Mucosa of descending colon (tissue), 3 donors: ENCODE results near the gene MRPL52. TPM values are rescaled to one million over a fixed set of nuclear protein-coding genes. Genes with fewer than 3 reads are reported as not detected.
A peak's percentile ranks its signal among the peaks of the same experiment; 100 is the strongest.
"Not testable (repeated sequence)": the region's sequence is repeated elsewhere in the genome, so short reads cannot be mapped to it uniquely, and the experiment has no call there.

Experiments
- ATAC-seq: fragments of 200-7000 bp; cut with Tn5 transposase; one replicate; pipeline ENCODE4 v1.9.1; 2020; ENCODE audit warnings: mild to moderate bottlenecking, moderate library complexity
- DNase-seq, 3 donors: peaks; one replicate each; pipeline ENCODE4 v3.0.0-alpha.2; 2020
- H3K36me3 ChIP-seq: fragments of 200-600 bp; one replicate; pipeline ENCODE4 v1.8.0; 2021; ENCODE audit warnings: low read depth, mild to moderate bottlenecking
- H3K4me1 ChIP-seq: fragments of 200-600 bp; one replicate; pipeline ENCODE4 v1.8.0; 2021; ENCODE audit warnings: low read depth, mild to moderate bottlenecking
- H3K4me3 ChIP-seq: fragments of 200-600 bp; one replicate; pipeline ENCODE4 v1.8.0; 2021; ENCODE audit warnings: mild to moderate bottlenecking
- H3K9me3 ChIP-seq: fragments of 200-600 bp; one replicate; pipeline ENCODE4 v1.8.0; 2021; ENCODE audit warnings: mild to moderate bottlenecking
- intact Hi-C, 2 donors: fragments of 100-400 bp; cut with DNase I in 1 of 2; cut with micrococcal nuclease in 1 of 2; formaldehyde crosslinking; loops; one replicate each; pipeline versions ENCODE4 v1.11.0 to v1.11.1; 2022; cut with DNase I, micrococcal nuclease
- total RNA-seq, 3 donors: library from RNA; stranded (reverse); fragmentation: NEBNext Ultra II Directional in 2 of 3; extraction: Animal tissue kit (Norgen Biotek cat#: 25700) in 2 of 3; gene quantifications; one replicate each; pipeline versions ENCODE4 v1.2.1 to v1.2.4, GENCODE V29; 2021 to 2023
- TF ChIP-seq, protein P1 (sequence below): fragments of 200-600 bp; IDR thresholded peaks from one replicate; pipeline ENCODE4 v1.8.0; 2022; ENCODE audit warnings: antibody characterized with exemption, mild to moderate bottlenecking
- donor health status: DM: no; HTN: no; CAD: no; lungs with moderate emphysema.
- donor health status: DM: no; HTN: no; CAD: no.
- donor health status: DM: no; HTN: yes; CAD: no.

MRPL52 gene
- total RNA-seq, 3 donors from 2014 or later, result 59.1 to 79.1 (median 64.5) TPM

DNA sequence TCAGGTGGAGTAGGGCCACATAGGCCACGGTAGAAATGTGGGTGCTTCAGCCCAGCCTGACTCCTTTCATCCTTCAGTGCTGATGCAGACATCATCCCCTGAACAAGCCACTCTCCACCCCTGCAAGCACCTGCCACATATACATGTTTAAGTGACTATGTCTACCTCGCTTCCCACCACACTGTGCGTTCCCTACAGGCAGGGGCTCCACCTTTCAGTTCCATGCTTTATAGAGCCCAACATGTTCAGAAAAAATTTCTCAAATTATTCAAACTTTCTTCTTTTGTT is 26.1 kb upstream of the MRPL52 start:
- intact Hi-C loops, result no loop called here
- Histone ChIP-seq H3K4me1 (peaks cover under 1% of the 10 kb centered on the region), H3K36me3 (no peaks in the 10 kb centered on the region), H3K9me3 (no peaks in the 10 kb centered on the region), H3K4me3 (no peak overlapping the region)
- ATAC-seq (no peak), DNase-seq (no peak)
- TF ChIP-seq, protein P1, sequence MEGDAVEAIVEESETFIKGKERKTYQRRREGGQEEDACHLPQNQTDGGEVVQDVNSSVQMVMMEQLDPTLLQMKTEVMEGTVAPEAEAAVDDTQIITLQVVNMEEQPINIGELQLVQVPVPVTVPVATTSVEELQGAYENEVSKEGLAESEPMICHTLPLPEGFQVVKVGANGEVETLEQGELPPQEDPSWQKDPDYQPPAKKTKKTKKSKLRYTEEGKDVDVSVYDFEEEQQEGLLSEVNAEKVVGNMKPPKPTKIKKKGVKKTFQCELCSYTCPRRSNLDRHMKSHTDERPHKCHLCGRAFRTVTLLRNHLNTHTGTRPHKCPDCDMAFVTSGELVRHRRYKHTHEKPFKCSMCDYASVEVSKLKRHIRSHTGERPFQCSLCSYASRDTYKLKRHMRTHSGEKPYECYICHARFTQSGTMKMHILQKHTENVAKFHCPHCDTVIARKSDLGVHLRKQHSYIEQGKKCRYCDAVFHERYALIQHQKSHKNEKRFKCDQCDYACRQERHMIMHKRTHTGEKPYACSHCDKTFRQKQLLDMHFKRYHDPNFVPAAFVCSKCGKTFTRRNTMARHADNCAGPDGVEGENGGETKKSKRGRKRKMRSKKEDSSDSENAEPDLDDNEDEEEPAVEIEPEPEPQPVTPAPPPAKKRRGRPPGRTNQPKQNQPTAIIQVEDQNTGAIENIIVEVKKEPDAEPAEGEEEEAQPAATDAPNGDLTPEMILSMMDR, result no peak

DNA sequence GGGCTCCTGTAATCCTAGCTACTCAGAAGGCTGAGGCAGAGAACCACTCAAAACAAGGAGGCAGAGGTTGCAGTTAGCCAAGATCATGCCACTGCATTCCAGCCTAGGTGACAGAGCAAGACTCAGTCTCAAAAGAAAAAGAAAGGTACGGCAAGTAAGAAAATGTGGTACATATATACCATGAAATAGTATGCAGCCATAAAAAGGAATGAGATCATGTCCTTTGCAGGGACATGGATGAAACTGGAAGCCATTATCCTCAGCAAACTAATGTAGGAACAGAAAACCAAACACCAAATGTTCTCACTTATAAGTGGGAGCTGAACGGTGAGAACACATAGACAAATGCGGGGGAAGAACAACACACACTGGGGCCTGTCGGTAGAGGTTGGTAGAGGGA is 24.5 kb upstream of the MRPL52 start:
- H3K4me1 ChIP-seq, DNase-seq, H3K36me3 ChIP-seq, H3K9me3 ChIP-seq, ATAC-seq, intact Hi-C loops, H3K4me3 ChIP-seq: not testable (repeated sequence)

DNA sequence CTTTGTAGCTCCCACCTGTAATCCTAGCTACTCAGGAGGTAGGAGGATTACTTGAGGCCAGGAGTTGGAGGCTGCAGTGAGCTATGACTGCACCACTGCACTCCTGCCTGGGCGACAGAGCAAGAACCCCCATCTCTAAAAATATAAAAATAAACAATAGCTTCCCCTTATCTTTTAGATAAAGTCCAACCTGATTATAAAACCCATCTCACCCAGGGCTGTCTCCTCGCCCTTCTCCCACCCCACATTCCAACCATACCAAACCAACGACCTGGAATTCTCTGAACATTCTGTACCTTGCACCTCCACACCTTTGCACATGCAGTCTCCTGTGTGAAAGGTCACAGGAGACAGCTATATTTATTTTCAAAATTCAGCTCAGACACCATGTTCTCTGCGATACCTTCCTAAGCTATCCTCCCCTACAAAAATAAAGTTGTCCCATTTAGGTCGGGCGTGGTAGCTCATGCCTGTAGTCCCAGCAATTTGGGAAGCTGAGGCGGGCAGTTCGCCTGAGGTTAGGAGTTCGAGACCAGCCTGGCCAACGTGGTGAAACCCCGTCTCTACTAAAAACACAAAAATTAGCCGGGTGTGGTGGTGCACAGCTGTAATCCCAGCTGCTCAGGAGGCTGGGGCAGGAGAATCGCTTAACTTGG is 22.1 kb upstream of the MRPL52 start:
- H3K4me3 ChIP-seq, result no peak overlapping the region

DNA sequence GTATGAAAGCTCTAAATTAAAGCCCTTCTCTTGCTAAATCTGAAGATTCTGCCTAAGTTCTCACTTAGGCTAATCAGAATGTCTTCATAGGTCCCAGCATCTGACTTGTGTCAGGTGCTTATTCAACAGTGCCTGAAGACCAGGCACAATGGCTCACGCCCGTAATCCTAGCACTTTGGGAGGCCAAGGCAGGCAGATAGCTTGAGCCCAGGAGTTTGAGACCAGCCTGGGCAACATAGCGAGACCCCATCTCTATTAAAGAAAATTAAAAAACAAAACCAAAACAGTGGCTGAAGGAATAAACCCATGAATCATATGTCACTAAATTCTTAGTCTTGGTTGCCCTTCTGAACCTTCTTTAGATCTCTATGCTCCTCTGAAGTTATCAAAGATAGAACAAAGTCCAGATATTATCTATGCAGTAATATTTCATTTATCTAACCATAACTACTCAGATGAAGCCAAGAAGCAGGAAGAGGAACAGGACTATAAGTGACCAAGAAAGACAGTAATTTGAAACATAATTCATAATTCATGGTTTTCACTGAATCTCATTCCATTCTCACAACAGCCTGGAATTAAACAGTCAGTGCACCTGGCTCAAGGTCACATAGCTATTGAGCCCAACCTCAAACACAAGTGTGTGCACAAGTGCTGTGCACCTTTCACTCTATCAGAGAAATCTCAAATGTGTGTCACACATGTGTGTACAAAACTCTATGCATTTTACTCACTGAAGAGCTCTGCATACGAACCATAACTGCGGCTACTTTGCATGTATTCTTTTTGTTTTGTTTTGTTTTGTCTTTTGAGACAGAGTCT is 21.1 kb upstream of the MRPL52 start:
- Histone ChIP-seq H3K4me3 (no peak overlapping the region), H3K4me1 (peaks cover 3% of the 10 kb centered on the region), H3K9me3 (no peaks in the 10 kb centered on the region), H3K36me3 (no peaks in the 10 kb centered on the region)
- TF ChIP-seq, protein P1, result no peak
- no peak for DNase-seq
- ATAC-seq, result no peak
- intact Hi-C loops, result no loop called here

More for the DNA sequence above, 22.1 kb upstream of the MRPL52 start:
- intact Hi-C loops, result no loop called here
- H3K9me3 ChIP-seq, result no peaks in the 10 kb centered on the region
- DNase-seq (no peak), ATAC-seq (peak; percentile 49)
- H3K4me1 ChIP-seq, result peaks cover 3% of the 10 kb centered on the region
- TF ChIP-seq, protein P1, result no peak
- no peaks in the 10 kb centered on the region for H3K36me3 ChIP-seq

DNA sequence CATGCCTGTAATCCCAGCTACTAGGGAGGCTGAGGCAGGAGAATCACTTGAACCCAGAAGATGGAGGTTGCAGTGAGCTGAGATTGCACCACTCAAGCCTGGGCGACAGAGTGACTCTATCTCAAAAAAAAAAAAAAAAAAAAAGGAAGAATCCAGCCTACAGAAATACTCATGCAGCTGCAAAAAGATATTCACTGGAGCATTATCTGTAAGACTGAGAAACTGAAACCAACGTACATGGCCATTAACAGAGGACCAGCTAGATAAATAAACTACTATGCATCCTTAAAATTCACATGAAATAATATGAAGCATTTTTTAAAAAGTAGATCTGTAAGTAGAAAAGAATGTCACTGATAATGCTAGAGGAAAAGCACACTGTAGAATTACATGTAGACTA is 18.0 kb upstream of the MRPL52 start:
- H3K9me3 ChIP-seq, result no peaks in the 10 kb centered on the region
- no peaks in the 10 kb centered on the region for H3K36me3 ChIP-seq
- intact Hi-C loops, result no loop called here
- peaks cover 7% of the 10 kb centered on the region for H3K4me1 ChIP-seq
- ATAC-seq (no peak), DNase-seq (no peak)
- H3K4me3 ChIP-seq, result no peak overlapping the region
- TF ChIP-seq, protein P1, result no peak

DNA sequence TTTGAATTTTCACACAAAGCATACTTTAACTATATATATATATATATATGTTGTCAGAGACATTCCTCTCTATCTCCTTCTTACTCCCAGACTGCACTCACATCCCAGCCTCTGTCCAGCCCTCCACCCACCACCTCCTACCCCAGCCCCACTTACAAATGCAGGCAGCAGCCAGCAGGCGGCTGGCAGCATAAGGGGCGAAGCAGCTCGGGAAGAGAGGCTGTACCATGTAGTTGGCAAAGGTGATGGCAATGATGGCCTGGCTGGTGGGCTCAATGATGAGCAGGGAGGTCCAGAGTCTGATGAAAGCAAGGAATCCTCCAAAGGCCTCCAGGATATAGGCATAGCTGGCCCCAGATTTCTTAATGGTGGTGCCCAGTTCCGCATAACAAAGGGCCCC is 16.9 kb upstream of the MRPL52 start:
- Histone ChIP-seq H3K9me3 (no peaks in the 10 kb centered on the region), H3K4me1 (peaks cover 7% of the 10 kb centered on the region), H3K36me3 (no peaks in the 10 kb centered on the region), H3K4me3 (no peak overlapping the region)
- DNase-seq (no peak), ATAC-seq (no peak)
- TF ChIP-seq, protein P1, result no peak
- intact Hi-C loops, result no loop called here
